ENCODE data around the gene NCKAP5L.

GRCh38 chr12:49865109-49865781, 37.0 kb upstream of the NCKAP5L start:
- TF ChIP-seq, protein P1, sequence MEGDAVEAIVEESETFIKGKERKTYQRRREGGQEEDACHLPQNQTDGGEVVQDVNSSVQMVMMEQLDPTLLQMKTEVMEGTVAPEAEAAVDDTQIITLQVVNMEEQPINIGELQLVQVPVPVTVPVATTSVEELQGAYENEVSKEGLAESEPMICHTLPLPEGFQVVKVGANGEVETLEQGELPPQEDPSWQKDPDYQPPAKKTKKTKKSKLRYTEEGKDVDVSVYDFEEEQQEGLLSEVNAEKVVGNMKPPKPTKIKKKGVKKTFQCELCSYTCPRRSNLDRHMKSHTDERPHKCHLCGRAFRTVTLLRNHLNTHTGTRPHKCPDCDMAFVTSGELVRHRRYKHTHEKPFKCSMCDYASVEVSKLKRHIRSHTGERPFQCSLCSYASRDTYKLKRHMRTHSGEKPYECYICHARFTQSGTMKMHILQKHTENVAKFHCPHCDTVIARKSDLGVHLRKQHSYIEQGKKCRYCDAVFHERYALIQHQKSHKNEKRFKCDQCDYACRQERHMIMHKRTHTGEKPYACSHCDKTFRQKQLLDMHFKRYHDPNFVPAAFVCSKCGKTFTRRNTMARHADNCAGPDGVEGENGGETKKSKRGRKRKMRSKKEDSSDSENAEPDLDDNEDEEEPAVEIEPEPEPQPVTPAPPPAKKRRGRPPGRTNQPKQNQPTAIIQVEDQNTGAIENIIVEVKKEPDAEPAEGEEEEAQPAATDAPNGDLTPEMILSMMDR (IDR thresholded peaks at IDR 0.05; ENCODE audit: insufficient read depth, low read length, poor library complexity, severe bottlenecking) = no peak
- TF ChIP-seq EZH2phosphoT487 (conservative IDR thresholded peaks at IDR 0.05; ENCODE audit: low read length) = no peak

All from SU-DHL-6 (cell line).